Stimulated activated CD4-positive, alpha-beta T cell treated with anti-CD3 and anti-CD28 coated beads, Interleukin-1b, Interleukin-23, amount 100 ng/mL, for 1 hour (primary cell): ENCODE measurements around the gene GAS2L1.
A peak's percentile ranks its signal among the peaks of the same experiment; 100 is the strongest.

Experiments used
- DNase-seq, 2 donors: peaks; one replicate each; pipeline ENCODE4 v3.0.0-alpha.2; 2020; ENCODE audit warnings: low read depth in 2 of 2

The GAS2L1 gene

DNA sequence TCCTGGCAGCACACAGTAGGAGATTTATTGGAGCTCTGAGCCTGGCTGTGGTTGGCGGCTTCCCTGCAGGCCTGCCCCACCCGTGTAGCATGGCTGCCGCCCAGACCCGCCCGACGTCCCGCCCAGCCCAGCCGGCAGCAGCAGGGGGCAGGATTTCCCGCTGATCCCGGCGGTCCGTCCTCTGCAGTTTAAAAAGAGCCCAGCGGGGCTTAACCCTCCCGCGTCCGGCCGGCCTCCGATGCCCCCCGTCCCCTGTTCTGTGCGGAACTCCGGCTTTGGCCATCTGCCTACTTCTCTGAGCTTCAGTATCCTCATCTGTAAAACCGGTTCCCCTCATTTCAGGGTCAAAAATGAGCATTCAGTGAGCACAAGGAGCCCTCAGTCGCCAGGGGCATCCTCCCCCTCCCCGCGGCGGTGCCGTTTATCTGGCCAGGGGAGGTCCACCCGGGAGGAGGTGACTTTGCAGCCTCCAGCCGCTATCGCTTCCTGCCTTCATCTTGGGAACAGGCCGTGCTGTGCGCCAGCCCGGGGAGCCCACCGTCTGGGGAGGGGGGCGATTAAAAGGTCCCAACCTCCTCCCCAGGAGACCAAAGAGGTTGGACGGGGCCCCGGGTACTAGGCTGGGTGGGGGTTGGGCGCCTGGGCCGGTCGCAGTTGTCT is at the start of gene GAS2L1:
Gene GAS2L1, plus strand, starts transcription at position 476 of the 660 bp plus-strand sequence. CDS start 1,456 bp downstream, outside the sequence.
- DNase-seq = no peak

DNA sequence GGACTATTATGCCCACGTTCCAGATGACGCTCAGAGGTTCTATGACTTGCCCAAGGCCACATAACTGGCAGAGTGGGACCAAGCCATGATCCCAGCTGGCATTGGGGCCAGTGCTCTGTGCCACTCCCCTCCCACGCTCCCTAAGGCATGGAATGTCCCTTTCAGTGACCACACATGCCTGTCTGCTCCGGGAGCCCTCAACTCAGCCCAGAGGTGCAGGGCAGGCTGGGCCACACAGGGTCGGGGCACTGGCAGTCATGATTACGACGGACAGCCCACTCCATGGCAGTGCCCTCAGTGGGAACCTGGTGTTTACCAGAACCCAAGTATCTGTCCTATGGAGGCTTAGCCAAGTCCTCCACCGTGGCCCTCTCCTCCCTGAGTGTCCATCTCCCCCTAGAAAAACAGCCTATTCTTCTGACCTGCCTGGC is 48.7 kb upstream of the GAS2L1 start:
- DNase-seq = no peak

DNA sequence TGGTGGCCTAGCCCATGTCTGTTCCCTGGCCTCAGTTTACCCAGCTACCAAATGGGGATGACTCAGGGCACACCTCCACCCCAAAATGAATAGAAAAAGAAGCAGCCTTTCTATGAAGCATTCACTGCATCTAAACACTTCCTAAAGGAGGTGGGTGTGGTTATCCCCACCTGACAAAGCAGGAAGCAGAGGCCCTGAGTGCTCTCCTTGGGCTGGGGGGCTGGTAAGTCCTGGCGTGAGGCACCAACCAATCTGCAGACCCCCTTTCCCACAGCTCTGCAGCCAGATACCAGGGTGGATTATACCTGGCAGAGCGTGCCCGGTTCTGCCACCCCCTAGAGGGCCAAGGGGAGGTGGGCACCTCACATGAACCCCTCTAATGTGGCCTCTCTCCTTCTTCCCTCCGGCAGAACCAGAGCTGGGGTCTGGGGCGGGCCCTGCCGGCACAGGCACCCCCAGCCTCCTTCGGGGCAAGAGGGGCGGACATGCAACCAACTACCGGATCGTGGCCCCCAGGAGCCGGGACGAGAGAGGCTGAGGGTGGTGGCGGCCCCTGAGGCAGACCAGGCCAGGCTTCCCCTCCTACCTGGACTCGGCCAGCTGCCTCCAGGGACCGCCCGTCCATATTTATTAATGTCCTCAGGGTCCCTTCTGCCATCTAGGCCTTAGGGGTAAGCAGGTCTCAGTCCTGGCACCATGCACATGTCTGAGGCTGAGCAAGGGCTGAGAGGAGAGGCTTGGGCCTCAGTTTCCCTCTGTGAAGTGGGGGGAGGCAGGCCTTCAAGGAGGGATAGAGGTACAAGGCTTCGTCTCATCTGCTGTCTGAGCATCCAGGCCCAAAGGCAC is 47.8 kb upstream of the GAS2L1 start:
- DNase-seq = no peak

DNA sequence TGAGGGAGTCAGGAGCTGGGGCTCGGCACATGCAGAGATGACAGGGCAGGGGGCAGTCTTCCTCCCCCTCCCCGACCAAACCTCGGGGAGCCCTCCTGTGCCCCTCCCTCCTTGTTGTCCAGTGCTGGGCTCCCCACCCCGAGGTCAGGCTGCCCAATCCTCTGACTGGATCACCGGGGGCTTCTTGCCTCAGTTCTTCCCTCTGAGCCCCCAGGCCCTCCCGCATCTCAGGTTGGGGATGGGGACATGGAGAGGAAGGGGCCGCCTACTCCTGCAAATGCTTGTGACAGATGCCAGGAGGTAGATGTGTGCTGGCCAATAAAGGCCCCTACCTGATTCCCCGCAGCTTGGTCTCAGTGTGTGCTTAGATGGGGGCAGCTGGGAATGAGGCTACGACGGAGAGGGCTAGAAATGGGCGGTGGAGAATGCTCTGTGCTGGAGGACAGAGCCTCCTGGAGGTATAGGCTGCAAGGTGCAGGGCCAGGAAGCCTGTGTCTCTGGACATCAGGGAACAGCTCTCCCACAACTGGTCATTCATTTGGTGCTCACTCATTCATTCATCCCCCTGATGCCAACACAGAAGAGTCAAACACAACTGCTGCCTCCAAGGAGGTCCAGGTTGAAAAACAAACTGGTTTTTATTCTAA is 47.1 kb upstream of the GAS2L1 start:
- DNase-seq = no peak

DNA sequence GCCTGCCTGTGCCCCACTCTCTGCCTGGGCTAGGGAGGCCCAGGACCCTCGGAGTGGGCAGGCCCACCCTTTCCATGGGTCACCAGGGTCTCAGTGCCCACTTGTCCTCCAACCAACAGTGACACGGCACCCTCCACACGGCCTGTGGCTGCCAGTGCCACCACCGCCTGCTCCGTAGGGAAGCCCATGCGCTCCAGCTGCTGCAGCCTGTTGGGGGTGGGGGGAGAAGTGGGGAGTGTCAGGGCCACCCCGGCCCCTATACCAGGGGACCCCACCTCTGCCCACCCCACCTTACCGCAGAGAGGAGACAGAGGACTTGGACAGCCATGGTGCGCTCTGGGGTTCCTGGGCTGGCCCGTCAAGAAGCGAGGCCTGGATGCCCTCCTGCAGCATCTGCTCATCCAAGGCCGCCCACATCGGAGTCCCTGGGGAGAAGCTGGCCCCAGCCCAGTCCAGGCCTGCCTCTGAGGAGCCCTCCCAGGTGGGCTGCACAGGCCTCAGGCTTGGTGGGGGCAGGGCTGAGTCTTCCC is 46.4 kb upstream of the GAS2L1 start:
- DNase-seq = no peak

DNA sequence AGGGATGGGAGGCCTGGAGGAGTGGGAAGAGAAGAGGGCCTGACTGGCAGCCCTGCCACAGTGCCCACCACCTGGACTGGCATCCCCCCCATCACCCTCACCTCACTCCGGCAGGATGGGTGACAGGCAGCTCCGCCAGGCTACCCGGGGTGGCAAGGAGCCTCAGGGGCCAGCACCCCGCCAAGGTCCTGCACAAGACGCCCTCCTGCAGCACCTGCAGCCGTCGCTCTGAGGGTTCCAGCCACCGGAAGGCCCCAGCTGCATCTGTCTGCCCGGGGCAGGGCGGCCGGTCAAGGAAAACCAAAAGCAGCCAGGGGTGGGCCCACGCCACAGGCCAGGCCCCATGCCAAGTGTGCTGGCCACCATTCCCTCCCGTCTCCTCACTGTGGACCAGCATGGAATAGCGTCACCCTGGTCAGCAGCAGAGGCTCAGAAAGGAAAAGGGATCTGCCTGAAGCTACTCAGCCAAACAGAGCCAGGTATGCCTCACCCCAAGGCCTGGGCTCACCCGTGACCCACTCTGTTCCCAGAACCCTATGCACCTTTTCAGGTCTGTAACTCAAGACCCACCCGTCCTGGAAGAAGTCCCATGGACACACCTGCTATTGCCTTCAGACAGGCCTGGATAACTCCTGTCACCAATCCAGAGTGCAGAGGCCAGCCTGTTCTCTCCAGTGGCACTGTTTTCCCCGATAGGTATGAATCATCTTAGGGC is 45.7 kb upstream of the GAS2L1 start:
- no peak for DNase-seq

DNA sequence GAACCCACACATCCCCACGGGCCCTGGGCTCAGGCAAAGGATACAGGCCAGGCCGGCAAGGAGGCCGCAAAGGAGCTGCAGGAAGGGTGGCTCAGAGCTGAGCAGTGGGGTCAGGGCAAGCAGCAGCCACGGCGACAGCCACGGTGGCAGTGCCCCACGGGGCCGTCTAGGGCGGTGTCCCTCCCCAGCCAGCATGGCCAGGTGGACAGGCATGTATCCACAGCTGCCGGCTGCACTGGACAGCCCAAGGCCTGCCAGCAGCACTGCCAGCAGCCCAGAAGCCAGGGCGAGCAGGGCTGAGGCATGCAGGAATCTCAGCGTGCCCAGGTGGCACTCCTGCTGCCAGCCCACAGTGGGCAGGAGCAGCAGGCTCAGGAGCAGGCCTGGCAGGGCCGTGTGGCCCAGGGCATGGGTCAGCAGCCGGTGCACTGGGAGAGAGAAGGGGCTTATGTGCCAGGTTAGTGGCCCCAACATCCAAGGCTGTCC is 42.6 kb upstream of the GAS2L1 start:
- no peak for DNase-seq

DNA sequence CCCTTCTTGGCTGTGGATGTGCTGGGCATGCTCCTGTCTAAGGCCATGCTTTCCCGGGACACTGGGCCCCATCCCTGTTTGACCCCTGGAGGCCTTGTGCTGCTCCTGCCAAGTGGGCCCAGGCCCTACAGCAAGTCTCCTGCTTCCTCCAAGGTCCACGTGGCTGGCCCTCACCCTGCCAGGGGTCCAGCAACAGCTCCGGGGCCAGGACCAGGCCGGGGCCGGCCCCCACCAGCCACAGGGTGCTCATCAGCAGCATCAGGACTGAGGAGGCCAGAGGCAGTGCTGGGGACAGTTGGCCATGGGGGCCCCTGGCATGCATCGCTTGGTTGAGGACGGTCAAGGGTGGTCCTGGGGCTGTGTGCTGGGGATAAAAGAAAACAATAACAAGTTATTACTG is 41.1 kb upstream of the GAS2L1 start:
- no peak for DNase-seq

DNA sequence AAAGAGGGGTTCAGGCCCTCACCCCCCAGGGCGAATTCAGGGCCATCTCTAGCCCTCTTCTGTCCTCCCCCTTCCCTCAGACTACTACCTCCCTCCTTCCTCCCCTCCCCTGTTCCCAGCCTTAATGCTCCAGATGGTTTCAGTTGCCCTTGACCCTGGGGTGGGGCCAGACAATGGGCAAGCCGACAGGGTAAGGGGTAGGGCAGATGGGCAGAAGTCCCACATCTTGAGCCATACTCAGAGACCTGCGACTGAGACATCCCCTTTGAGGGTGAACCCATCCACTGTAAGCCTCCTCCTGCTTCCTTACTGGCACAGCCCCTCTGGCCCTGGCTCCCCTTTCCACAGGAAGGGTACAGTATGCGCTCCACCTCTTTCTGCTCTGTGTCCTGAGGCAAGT is 40.5 kb upstream of the GAS2L1 start:
- DNase-seq = no peak

DNA sequence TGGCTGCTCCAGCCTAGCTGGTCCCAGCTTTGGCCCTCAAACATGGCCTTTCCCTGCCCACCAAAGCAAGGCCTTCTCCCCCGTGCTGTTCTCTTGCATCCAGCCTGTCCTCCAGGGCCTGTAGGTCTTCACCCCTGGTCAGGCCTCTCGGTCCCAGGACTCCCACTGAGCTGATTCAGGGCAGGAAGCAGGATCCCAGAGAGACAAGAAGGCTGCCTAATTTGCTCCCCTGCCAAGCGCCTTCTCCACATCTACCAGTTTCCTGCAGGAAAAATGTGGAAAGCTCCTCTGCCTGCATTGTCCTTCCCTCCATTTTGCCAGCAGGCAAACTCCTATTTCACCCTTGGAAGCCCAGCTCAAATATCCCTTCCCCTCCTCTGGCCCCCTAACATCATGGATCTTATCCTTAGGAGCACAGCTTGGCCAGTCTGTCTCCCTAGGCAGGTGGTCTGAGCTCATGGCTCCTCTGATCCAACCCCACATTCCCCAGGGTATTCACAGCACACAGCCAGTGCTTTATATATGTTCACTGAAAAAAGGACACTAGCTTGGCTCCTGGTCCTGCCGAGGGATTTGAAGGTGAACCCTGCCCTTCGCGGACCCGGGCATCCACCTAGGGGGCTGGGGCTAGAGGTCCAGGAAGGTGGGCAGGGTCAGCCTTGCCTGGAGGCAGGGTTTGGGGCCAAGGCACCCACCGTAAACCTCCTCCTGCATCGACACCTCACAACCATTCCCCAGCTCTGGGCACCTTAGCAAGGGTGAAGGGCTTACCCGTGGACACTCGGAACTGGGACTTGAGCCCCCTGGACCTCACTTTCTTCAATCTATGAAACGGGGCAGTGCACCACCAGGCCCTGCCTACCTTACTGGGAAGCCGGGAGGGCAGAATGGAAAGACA is 39.6 kb upstream of the GAS2L1 start:
- no peak for DNase-seq

DNA sequence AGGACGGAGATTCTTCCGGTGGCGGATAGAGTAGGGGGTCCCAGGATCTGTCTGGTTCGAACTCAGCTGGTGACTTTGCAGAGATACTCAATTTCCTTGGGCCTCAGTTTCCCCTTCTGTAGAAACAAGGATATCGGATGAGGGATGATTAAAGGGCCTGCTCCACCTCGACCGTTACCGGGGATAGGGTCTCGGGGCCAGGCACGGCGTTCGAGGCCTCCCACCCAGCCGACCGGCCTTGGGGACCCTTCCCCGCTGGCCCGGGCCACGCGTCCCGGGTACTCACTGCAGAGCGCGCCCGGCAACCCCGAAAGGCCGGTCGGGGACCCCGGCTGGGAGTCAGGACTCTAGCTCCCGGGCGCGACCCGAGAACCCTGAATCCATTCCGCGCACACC is 39.0 kb upstream of the GAS2L1 start:
- no peak for DNase-seq

DNA sequence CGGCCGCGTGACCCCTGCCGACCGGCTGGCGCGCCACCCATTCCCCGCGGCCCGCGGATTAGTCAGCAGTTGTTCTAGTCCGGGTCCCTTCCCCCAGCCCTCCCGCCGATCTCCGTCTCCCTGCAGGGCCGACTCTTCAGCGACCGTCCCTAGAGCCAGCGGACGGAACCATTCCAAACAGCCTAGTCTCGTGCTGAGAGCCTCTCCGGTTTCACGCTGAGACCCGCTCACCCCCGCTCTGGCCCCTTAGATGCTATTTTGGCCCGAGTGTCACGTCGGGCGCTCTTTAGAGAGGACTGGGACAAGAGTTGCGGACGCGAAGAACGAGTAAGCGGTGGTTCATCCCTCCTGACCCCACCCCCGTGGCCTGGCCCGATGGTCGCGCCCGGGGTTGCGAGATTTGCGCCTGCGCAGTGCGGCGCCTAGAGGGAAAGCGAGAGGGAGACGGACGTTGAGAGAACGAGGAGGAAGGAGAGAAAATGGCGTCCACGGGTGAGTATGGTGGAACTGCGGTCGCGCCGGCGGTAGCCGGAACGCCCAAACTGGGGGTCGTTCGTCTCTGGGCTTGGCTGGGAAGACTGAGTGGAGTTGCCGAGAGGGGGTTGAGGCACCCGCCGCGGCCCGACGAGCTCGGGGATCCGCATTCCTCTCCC is 38.5 kb upstream of the GAS2L1 start, which contains the start of the genes EWSR1 and RHBDD3:
Gene EWSR1, plus strand, starts transcription at position 411 of the 653 bp plus-strand sequence. Its CDS starts 69 bp downstream, at position 480.
Gene RHBDD3, minus strand, starts transcription at position 124 of the 653 bp plus-strand sequence. CDS start 2,355 bp downstream, outside the sequence.
- DNase-seq = peak; percentile 88 to 94

DNA sequence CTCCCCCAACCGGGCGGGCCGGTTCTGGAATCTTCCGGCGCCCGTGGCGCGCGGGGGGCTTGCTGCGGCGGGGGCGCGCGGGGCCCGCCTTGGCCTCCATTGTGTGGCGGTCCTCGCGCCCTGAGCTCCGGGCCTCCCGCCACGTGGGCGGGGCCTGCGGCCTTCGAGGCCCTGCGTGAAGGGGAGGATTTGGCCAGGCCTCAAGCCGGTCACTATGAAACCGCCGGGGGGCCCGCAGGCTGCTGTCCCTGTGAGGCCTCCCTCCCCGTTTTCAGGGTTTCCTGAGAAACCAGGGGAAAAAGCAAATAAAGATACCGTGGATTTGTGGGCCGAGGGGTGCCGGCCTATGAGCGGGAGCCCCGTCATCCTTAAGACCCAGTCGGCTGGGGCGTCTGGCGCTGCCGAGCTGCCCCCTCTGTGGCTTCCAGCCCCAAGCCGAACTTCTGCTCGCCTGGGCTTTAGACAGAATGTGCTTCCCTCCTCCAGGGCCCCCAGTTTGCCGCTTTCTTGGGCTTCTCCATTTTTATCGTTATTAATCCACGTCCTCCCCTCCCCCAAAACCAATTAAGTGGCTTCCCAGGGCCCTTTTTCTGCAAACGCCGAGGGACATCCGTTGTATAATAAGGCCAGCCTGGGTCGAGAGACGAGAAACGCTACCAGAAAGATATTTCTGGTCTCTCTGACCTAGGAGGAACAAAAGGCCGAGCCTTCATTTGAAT is 37.8 kb upstream of the GAS2L1 start:
- no peak for DNase-seq

DNA sequence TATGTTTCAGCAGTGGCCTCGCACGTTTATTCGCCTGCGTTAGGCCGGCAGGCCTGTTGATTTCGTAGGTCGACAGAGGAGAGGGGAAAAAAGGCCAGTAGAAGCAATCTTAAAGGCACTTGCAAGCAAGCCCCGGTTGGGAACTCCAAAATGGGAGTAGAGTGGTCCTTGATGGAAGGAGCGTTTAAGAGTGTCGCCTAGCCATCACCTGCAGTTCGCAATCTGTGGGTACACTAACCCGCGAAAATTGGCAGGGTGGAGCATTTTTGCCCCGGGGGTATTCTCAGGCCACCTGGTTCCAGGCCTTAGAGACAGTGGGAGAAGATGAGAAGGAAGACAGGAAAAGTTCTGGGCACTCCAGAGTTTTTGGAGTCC is 37.2 kb upstream of the GAS2L1 start:
- DNase-seq = no peak

DNA sequence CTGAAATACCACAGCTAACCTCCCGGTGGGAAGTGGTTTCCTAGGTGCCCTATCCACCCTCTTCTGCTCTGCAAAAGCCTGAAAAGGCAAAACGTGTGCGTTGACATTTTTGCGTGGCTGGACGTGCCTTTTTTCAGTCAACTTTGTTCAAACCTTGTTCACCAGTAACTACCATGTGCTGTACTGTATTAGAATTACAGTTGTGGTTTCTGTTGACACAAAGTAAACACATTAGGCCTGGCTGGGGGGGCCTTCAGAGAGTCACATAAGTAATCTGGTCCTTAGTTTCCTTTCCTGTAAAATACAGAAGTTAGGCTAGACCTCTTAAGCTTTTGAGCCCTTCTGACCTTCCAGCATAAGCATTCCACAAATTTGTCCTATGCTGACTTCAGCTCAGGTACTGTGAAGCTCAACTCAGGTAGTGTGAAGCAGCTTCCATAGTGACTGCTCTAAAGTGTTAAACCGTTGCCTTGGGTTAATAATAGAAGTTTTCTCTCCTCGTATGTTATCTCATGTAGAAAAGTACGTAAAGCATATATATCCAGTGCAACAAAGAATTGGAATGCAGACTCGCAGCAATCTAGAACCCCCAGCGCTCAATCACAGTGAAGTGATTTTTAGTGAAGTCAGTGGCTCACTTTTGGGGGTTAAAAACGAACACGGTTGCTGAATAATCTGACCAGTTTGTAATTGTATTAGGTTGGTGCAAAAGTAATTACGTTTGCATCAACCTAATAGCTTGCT is 36.5 kb upstream of the GAS2L1 start:
- DNase-seq = no peak

DNA sequence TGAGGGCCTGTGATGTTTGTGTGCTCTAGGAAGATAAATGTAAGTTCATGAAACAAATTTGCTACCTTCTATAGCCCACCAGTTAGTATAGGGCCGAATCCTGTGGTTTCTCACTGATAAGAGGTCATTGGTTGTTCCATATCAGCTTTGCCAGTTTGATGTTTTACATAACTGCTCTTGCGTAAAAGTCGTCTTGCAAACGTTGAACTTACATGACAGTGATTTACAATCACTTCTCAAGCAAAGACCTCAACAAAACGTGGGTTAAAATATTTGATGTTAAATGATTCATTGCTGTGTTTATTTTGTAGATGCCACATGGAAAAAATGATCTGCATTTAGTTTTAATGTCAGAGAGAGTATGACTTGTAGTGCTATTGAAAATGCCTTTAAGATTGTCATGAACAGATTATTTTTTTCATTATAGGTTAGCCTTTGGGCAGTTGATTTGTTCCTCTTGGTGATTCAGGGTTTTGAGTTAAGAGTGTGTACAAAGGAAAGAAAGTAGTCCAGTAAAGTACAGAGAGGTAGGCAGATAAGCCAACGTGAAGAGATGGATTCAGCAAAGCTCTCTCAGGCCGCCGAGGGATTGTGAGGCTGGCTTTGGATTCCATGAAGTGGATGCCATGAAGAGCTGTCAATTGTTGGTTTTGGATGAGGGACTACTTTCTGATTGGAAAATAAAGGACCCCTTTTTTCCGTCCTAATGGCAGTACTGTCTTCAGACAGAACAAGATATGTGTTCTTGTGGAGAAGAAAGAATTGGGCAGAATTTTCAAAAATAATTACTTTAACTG is 35.8 kb upstream of the GAS2L1 start:
- no peak for DNase-seq

DNA sequence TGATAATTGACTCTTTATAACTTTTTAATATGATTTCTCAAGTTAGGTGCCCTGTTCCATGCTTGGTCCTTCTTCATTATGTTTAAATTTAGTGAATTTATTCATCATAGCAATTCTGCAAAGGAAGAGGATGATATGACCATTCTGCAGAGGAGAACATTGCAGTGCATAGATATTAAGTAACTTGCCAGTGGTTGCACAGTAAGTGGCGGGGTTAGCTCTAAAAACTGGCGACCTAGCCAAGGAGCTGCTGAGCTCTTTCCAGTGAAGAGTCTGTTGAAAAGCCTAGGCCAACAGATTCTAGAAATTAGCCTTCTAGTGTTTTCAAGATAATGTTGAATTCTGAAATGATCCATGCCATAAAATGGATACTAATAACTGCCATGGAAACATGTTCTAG is 33.8 kb upstream of the GAS2L1 start:
- DNase-seq = no peak

DNA sequence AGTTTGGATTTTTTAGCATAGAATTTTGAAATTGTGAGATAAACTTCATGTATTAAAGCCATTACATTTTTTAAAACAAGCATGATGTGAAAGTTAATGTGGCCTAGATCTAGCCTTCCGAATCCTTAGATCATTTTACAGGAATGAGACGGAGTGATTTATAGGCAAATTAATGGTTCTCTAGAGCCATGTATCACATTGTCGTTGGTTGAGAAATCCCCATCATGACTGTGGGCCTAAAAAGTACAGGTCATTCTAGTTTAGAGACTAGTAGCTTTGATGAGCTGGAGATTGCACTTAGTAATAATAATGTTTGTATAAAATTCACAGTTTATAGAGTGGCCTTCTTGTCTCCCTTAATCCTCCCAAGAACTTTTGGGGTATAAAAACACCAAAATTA is 31.3 kb upstream of the GAS2L1 start:
- no peak for DNase-seq
